Left lung (tissue), 10 donors: ENCODE measurements around the gene PTK7. TPM values are rescaled to one million over a fixed set of nuclear protein-coding genes. Genes with fewer than 3 reads are reported as not detected.
A peak's percentile ranks its signal among the peaks of the same experiment; 100 is the strongest.

ENCODE experiments used
- ATAC-seq: fragments of 200-7000 bp; cut with Tn5 transposase; one replicate; pipeline ENCODE4 v1.9.1; 2020; ENCODE audit warnings: moderate library complexity
- DNase-seq, 4 donors: peaks; one replicate each; pipeline ENCODE4 v3.0.0-alpha.2; 2013 to 2020
- H3K27ac ChIP-seq, 2 donors: fragments of 200-600 bp; sonication (generic) in 1 of 2; one replicate each; pipeline versions ENCODE4 v1.5.0 to v1.8.0; 2020 to 2021
- H3K27me3 ChIP-seq, 2 donors: fragments of 200-600 bp; sonication (generic) in 1 of 2; one replicate each; pipeline versions ENCODE4 v1.5.0 to v1.8.0; 2020 to 2021
- H3K36me3 ChIP-seq, 2 donors: fragments of 200-600 bp; sonication (generic) in 1 of 2; one replicate each; pipeline versions ENCODE4 v1.5.0 to v1.8.0; 2020 to 2021
- H3K4me1 ChIP-seq, 2 donors: fragments of 200-600 bp; one replicate each; pipeline ENCODE4 v1.8.0; 2021
- H3K4me3 ChIP-seq, 2 donors: fragments of 200-600 bp; sonication (generic) in 1 of 2; one replicate each; pipeline versions ENCODE4 v1.5.0 to v1.8.0; 2020 to 2021; ENCODE audit warnings: mild to moderate bottlenecking in 1 of 2
- H3K9me3 ChIP-seq, 2 donors: fragments of 200-600 bp; sonication (generic) in 1 of 2; one replicate each; pipeline versions ENCODE4 v1.5.0 to v1.8.0; 2020 to 2021
- CTCF ChIP-seq, 2 donors: fragments of 200-600 bp; sonication (generic) in 1 of 2; IDR thresholded peaks; one replicate each; pipeline versions ENCODE4 v1.5.0 to v1.8.0; 2021; ENCODE audit warnings: antibody characterized with exemption in 2 of 2
- intact Hi-C, 2 donors: fragments of 100-400 bp; cut with DNase I; formaldehyde crosslinking; loops; one replicate each; pipeline versions ENCODE4 v1.11.2 to v1.14.2; 2022
- polyA plus RNA-seq, 6 donors: library from polyadenylated mRNA; unstranded; fragments of 120-200 nt; gene quantifications; one replicate each; pipeline ENCODE4 v1.2.1, GENCODE V29; 2013; ENCODE audit not compliant: insufficient read length in 6 of 6
- total RNA-seq, 2 donors: library from RNA; stranded (reverse); fragmentation: NEBNext Ultra II Directional; extraction: Animal tissue kit (Norgen Biotek cat#: 25700); gene quantifications; one replicate each; pipeline ENCODE4 v1.2.1, GENCODE V29; 2021
- donor health status: DM: no; HTN: yes; CAD: no.
- donor health status: DM: no; HTN: no; CAD: no.

PTK7 gene
- total and polyA plus RNA-seq, 8 donors = 89.2 to 312 (median 284) TPM

DNA sequence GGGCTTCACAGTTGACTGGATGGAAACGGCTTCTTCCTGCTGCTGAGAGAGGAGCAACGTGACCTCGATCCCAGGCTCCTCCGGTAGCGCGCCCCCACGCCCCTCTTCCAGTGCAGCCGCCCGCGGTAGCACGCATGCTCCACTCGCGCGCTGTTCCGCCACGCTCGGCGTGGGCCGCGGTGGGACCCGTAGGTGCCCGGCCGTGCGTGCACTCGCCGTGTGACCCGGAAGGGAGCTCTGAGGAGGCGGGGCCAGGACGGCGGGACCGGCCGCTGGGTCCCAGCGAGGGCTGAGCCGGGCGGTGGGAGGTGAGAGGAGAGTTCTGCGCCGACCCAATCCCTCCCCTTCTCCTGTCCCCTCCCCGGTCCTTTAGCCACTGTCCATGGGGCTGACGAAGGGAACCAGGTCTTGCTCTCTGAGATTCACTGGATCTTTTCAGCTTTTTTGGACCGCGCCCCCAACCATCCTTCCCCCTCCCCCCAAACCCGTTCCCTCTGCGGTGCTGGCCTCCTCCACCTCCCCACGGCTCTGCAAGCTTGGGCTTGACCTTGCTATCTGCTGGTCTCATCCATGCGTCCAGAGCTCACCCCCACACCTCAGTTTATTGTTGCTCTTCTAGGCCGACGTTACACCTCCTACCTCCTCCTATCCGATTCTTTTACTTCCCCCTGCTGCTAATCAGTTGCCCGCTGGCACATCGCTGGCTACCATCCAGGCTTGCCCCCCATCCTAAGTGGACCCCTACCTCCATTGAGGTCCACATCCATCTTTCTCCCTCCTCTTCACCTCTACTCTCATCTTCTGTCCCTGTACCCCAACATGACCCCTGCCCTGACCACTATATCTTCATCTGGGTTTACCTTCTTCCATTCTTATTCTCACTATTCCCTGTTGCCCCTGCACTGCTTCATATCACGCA is 106.1 kb downstream of the PTK7 start, which contains the start of gene CUL9:
TSS of gene CUL9 (plus strand) at position 255 of the 919 bp plus-strand sequence. CDS start 2,115 bp downstream, outside the sequence.
- H3K27me3 ChIP-seq = no peaks in the 10 kb centered on the region
- TF ChIP-seq CTCF (IDR thresholded peaks at IDR 0.05) = no peak
- peak within 1 kb of the TSS; percentile 48 to 72 for H3K4me3 ChIP-seq
- ATAC-seq (peak; percentile 99), DNase-seq (peak; percentile 67 to 99 (median 88))
- H3K27ac ChIP-seq = peak within 1 kb of the TSS; percentile 65 to 73
- no peaks in the 10 kb centered on the region for H3K9me3 ChIP-seq
- H3K4me1 ChIP-seq = peaks cover 10 to 27% of the 10 kb centered on the region in 2 donors
- intact Hi-C loops = no loop called here
- peaks cover 0 to 61% of the 10 kb centered on the region in 2 donors for H3K36me3 ChIP-seq

DNA sequence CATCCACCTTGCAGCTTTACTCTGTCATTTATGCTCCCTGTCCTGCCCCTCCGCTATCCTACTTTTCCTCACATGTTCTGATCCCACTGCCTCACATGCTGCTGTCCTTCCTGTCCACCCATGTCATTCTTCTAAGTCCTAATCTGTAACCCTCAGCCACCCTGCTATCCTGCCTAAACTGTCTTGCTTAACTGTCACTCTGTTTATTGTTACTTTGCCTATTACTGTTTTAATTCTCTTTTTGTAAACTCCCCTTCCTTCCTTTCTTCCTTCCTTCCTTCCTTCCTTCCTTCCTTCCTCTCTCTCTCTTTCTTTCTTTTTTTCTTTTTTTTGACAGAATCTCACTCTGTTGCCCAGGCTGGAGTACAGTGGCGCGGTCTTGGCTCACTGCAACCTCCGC is 107.3 kb downstream of the PTK7 start:
- intact Hi-C loops = no loop called here
- H3K27ac ChIP-seq = no peak overlapping the region
- no peak for DNase-seq
- H3K4me3 ChIP-seq = no peak overlapping the region
- peaks cover 10 to 27% of the 10 kb centered on the region in 2 donors for H3K4me1 ChIP-seq
- H3K36me3 ChIP-seq = peaks cover 0 to 61% of the 10 kb centered on the region in 2 donors
- no peaks in the 10 kb centered on the region for H3K27me3 ChIP-seq
- no peak for TF ChIP-seq CTCF (IDR thresholded peaks at IDR 0.05)
- H3K9me3 ChIP-seq = no peaks in the 10 kb centered on the region
- no peak for ATAC-seq

GRCh38 chr6:43184268-43184985 is 108.3 kb downstream of the PTK7 start:
- Histone ChIP-seq H3K4me1 (peaks cover 10 to 27% of the 10 kb centered on the region in 2 donors), H3K4me3 (no peak overlapping the region), H3K9me3 (no peaks in the 10 kb centered on the region), H3K36me3 (peaks cover 0 to 61% of the 10 kb centered on the region in 2 donors), H3K27me3 (no peaks in the 10 kb centered on the region), H3K27ac (no peak overlapping the region)
- DNase-seq (no peak), ATAC-seq (no peak)
- no peak for TF ChIP-seq CTCF (IDR thresholded peaks at IDR 0.05)
- intact Hi-C loops = no loop called here

DNA sequence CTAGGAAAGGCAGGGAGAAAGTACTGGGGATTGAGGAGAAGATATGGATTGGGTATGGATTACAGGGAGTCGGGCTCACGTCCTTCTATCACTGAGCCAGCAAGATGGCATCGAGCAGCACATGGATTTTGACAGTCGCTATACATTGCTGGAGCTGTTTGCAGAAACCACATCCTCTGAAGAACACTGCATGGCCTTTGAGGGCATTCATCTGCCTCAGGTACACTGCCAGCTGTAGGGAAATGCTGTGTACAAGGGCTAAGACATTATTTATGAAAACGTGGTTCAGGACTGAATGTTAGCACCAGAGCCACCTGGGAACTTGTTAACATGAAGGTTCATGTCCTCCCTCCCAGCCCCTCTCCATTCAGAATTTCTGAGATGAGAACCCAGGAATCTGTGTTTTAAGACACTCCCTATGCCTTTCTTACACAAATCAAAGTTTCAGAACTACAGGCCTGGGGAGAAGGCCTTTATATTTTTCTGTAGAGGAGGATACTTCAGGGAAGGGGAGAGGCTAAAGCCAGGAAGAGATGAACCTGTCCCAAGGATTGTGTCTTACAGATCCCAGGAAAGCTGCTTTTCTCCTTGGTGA is 109.4 kb downstream of the PTK7 start:
- no peak for TF ChIP-seq CTCF (IDR thresholded peaks at IDR 0.05)
- no peak for ATAC-seq
- intact Hi-C loops = no loop called here
- Histone ChIP-seq H3K9me3 (no peaks in the 10 kb centered on the region), H3K4me3 (no peak overlapping the region), H3K27me3 (no peaks in the 10 kb centered on the region), H3K27ac (no peak overlapping the region), H3K36me3 (peaks cover 0 to 53% of the 10 kb centered on the region in 2 donors), H3K4me1 (peaks cover 10 to 27% of the 10 kb centered on the region in 2 donors)
- DNase-seq = no peak
